Fibroblast of the aortic adventitia (primary cell): ENCODE measurements around the gene ELOVL6. TPM values are rescaled to one million over a fixed set of nuclear protein-coding genes. Genes with fewer than 3 reads are reported as not detected.

Experiments
- DNase-seq: peaks from one replicate; pipeline ENCODE4 v3.0.0-alpha.2; 2010; ENCODE audit warnings: low read depth
- H3K4me3 ChIP-seq: 2 replicates; pipeline ENCODE4 v1.5.1; 2011; ENCODE audit warnings: low read depth, mild to moderate bottlenecking, control low read depth, low read length, moderate library complexity
- total RNA-seq: library from RNA; depleted of rRNA; stranded (reverse); fragments of >200 nt; gene quantifications from 2 replicates; pipeline ENCODE4 v1.2.3, GENCODE V29; 2012; ENCODE audit warnings: low replicate concordance
- TF ChIP-seq, protein P1 (sequence below): IDR thresholded peaks from 2 replicates; pipeline ENCODE4 v1.5.1; 2011; ENCODE audit warnings: mild to moderate bottlenecking, low read length, control low read depth, inconsistent platforms; ENCODE audit not compliant: insufficient read depth

ELOVL6 gene
- total RNA-seq, 1 donor = 23.0 TPM

DNA sequence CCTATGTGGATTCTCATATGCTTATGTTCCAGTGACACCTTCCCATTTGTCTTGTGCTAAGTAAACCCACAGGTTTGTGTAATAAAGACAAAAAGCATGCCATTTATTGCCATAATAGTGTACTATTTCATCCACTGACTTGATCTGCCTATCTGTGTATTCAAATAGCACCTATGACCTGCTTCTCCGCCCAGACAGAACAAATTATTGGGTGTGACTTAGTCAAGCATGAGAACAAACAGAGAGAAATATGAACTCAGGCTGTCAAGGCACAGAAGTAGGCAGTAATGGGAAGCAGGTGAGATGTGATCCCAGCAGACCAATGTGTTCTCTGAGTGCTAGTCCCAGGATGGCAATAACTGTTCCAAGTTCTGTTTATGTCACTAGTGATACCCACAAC lies 25.4 kb downstream of the ELOVL6 start:
- no peak for DNase-seq
- TF ChIP-seq, protein P1, sequence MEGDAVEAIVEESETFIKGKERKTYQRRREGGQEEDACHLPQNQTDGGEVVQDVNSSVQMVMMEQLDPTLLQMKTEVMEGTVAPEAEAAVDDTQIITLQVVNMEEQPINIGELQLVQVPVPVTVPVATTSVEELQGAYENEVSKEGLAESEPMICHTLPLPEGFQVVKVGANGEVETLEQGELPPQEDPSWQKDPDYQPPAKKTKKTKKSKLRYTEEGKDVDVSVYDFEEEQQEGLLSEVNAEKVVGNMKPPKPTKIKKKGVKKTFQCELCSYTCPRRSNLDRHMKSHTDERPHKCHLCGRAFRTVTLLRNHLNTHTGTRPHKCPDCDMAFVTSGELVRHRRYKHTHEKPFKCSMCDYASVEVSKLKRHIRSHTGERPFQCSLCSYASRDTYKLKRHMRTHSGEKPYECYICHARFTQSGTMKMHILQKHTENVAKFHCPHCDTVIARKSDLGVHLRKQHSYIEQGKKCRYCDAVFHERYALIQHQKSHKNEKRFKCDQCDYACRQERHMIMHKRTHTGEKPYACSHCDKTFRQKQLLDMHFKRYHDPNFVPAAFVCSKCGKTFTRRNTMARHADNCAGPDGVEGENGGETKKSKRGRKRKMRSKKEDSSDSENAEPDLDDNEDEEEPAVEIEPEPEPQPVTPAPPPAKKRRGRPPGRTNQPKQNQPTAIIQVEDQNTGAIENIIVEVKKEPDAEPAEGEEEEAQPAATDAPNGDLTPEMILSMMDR = no peak
- no peak overlapping the region for H3K4me3 ChIP-seq

DNA sequence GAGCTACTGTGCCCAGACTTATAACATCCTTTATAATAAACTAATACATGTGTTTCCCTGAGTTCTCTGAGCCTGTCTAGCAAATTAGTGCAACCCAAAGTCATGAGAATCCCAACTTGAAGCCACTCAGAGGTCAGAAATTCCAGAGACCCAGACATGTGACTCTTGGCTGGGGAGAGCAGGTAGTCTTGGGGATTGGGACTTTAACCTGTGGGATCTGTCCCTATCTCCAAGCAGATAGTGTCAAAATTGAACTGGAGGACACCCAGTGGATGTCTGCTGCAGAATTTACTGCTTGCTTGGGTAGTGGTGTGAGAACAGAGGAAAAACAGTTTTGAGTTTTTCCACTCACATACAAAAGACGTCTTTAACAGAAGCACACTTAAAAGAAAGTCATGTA lies 26.4 kb downstream of the ELOVL6 start:
- TF ChIP-seq, protein P1 = no peak
- no peak for DNase-seq

DNA sequence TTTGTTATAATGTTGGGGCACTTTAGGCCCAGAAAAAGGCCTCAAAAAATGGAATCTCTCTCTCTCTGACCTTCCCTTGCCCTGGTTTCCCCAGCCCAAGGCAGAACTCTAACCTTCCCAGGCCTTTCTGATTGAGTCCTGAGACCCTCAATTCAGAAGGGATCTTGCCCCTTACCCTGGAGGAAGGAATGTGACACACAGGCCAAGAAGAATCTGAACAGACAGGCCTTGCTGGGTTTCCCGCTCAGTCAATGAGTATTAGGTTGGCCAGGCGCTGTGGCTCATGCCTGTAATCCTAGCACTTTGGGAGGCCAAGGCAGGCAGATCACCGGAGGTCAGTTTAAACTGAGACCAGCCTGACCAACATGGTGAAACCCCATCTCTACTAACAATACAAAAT lies 27.6 kb downstream of the ELOVL6 start:
- H3K4me3 ChIP-seq = no peak overlapping the region
- DNase-seq = no peak
- TF ChIP-seq, protein P1 = no peak

More for the DNA sequence above, 26.4 kb downstream of the ELOVL6 start:
- no peak overlapping the region for H3K4me3 ChIP-seq

DNA sequence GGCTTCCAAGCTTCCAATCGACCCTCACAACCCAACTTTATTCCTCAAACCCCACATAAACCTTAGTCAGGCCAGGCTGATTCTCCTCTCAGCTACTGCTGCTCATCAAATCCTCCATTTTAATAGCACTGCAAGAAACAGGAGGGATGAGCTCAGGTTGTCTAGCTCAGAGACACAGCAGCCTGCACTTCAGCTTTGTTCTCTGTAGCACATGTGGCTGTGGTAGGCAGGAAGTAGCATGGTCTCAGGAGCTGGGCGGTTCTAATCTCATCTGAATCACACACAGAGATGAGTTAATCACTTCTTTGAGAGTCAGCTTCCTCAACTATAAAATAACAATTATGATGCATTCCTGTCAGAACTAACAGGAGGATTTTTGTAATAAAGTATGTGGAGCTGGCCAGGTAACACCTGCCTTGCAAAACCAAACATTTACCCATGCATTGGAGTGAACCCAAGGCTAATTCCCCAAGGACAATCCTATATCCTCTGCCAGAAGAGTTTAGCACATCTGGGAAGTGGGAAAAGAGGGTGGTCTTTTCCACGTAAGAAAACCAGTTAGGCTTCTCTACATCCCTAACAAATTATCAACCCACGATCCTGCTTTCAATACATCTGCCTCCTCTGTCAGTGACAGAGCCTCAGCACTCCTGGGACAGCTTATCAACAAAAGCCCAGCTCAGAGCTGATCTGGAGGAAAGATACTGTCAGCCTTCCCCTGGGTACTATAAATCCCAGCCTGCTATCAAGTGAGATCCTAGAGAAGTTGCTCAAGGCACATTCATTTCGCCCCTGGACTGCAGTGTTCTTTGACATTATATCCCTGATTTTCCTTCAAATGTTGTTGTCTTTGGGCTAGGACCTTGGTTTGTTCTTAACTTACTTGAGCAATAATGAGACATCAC lies 32.8 kb downstream of the ELOVL6 start:
- no peak overlapping the region for H3K4me3 ChIP-seq
- peak; percentile 59 for DNase-seq
- TF ChIP-seq, protein P1 = no peak

DNA sequence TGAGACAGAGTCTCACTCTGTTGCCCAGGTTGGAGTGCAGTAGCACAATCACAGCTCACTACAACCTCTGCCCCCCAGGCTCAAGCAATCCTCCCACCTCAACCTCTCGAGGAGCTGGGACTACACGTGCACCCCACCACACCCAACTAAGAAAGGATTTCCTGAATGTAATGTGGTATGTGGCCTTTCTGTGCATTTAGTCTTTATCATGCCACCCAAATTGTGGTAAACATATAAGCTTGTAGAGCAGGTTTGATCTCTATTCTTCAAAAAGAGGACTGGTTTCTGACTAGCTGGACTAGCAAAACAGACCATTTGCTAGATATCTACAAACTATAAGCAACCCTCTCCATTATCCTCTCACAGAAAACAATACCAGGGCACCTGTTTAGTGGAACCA lies 33.6 kb downstream of the ELOVL6 start:
- DNase-seq = no peak
- TF ChIP-seq, protein P1 = no peak
- H3K4me3 ChIP-seq = no peak overlapping the region

DNA sequence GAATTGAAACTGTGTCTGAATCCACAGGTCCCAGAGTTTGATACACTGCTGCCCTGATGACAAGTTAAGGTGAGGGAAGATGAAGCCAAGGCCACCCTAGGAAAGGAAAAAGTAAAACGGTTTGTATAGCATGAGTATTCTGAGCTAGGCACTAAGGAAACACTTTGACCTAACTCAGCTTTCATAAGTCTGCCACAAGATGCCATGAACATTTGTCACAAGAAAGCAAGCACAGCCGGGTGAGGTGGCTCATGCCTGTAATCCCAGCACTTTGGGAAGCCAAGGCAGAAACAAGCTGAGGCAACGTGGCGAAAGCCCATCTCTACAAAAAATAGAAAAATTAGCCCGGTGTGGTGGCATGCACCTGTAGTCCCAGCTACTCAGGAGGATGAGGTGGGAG lies 34.2 kb downstream of the ELOVL6 start:
- TF ChIP-seq, protein P1 = no peak
- no peak overlapping the region for H3K4me3 ChIP-seq
- peak; percentile 40 for DNase-seq
